RKO (cell line): Measurements from ENCODE around the gene ICOSLG.
"Not testable (repeated sequence)": the region's sequence is repeated elsewhere in the genome, so short reads cannot be mapped to it uniquely, and the experiment has no call there.

Experiments used
- DNase-seq: peaks from one replicate; pipeline ENCODE4 v3.0.0-alpha.2; 2016; ENCODE audit warnings: low spot score

ICOSLG gene

DNA sequence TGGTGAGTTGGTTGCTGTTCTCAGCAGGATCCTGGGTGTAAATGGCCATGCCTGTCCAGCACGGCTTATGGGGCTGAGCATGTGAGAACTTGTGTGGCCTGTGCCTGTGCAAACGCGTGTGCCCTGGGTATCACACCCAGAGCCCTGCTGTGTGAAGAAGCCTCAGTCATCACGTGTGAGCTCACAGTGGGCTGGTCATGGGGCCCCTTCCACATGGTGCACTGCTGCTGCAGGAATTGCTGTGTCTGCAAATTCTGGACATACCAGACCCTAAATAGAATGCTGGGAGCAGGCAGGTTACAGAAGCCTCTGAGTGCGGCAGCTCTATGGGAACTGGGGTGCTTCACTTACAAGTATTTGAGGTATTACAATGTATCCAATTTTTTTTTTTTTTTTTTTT is 17.4 kb downstream of the ICOSLG start:
- not testable (repeated sequence) for DNase-seq

DNA sequence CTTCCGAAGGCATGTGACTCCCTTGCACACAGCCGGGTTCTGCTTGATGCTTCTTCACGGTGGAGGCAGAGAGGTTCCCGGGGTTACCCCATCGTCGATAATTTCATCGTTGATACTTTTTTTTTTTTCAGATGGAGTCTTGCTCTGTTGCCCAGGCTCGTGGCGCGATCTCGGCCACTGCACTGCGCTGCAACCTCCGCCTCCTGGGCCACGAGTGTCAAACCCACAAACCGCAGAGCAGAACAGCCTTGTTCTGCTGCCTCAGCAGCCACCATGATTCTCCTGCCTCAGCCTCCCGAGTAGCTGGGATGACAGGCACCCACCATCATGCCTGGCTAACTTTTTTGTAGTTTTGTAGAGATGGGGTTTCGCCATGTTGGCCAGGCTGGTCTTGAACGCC is 20.1 kb downstream of the ICOSLG start:
- not testable (repeated sequence) for DNase-seq

DNA sequence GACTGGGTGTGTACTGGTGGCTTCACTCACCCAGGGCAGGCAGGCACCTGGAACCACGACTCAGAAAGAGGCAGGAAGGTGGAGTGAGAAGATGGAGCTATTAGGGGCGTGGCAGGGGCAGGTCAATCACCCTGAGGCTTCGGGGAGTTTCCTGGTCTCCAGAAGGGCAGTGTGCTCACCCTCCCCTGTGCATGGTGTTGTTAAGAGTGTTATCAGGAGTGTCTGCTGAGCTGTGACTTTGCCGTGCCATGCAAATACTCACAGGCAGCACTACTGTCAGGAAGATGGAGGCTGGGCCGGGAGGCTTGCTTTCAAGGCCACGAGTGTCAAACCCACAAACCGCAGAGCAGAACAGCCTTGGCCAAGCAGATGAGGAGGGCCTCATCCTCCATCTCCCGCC is 22.3 kb downstream of the ICOSLG start:
- not testable (repeated sequence) for DNase-seq

- not testable (repeated sequence) for DNase-seq
Observed at GRCh38 chr21:44211978-44212377, 28.8 kb downstream of the ICOSLG start.

DNA sequence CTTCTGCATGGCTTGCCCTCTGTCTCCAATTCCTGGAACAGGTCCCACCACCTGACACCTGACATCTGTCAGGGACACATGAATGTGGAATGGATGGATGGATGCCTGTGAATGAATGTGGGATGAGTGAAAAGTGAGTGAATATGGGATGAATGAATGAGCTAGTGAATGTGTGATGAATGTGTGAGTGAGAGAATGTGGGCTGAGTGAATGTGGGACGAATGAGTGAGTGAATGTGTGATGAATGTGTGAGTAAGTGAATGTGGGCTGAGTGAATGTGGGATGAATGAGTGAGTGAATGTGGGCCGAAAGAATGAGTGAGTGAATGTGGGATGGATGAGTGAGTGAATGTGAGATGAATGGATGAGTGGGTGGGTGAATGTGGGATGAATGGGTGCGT is 29.2 kb downstream of the ICOSLG start:
- not testable (repeated sequence) for DNase-seq

DNA sequence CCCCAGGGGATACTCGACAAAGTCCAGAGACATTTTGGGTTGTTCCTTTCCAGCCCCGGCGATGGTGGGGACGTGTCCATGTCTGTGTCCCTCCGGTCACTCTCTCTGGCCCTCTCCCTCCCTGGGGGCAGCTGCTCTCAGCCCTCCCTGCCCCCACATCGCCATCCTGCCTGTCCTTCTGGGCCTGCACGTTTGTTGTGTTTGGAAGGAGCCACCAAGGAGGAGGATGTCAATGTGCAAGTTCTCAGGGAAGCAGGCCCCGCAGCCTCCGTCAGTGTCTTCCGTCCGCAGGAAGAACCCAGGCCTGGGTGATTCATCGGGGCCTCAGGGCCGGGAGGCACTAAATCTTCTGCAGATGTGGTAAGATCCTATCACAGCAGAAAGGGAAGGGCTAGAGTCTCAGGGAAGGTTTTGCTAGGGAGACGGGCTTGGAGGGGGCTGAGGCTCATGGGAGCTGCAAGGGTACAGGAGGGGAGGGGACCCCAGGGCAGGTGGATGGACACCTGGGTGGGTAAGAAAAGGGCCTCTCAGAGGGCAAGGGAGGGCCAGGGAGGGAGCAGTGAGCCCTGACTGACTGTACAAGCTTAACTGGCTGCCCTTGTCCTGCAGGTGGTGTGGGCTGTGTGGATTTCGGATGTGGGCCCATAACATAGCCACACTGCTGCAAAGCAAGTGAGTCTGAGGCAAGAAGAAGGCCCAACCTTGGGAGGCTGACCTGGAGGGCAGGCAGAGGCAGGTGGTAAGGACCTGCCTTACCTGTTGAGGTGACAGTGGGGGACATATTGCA is 32.7 kb downstream of the ICOSLG start:
- not testable (repeated sequence) for DNase-seq

DNA sequence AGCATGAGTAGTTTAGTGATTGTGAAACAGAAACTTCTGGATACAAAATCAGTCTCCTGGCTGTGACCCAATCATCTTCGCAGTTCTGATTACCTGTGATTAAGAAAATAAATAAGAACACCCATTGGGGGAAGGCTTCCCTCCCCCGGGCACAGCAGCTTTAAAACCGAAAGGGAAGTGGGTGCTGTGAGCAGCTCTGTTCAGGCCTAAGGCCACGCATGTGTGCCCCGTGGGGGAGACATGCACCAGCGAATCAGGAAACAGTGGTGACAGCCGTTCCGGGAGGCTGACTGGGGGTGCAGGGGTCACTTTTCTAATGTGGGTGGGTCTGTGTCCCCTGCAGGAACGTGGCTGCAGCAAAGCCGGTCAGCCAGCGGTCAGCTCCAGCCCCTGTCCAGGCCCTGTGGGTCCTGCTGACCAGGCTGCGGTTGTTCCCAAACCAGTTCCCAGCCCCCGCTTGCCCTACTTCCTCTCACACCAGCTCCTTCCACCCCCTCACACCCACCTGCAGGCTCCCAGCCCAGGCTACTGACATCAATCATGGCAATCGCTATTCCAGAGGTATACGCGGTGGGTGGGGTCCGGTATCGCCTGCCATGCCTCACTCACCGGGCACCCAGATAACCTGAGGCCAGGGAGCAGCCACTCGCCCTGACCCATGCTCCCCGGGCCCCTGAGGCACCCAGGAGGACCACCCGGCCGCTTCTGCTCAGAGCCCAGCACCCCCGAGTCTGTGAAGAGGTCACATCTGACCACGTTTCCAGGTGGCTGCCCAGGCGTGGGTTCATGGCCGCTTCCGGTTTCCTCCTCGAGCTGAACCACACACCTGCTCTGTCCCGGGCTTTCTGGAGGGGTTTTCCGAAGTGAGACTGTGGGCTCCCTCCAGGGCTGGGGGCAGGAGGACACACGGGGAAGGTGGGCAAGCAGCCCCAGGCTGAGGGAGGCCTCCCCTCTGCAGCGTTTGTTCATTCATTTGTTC is 33.8 kb downstream of the ICOSLG start:
- DNase-seq, result not testable (repeated sequence)

DNA sequence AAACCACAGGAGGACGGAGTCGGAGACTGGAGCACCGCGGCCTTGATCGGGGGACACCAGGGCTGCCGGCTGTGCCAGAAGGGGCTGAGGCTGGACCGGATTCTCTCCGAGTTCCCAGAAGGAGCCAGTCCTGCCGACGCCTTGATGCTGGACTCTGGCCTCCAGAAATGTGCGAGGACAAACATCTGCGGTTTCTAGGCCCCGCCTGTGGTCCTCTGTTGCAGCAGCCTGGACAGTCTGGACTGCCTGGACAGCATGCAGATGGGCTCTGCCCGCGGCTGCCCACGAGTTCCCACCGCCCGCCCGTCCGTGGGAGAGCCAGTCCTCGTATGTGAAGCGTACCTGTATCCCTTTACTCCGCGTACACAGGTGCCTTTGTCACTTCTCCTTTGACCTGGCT is 34.6 kb downstream of the ICOSLG start:
- DNase-seq, result not testable (repeated sequence)

GRCh38 chr21:44202590-44203299 is 38.0 kb downstream of the ICOSLG start:
- not testable (repeated sequence) for DNase-seq

- not testable (repeated sequence) for DNase-seq
Observed at GRCh38 chr21:44199997-44200396, 40.7 kb downstream of the ICOSLG start.

GRCh38 chr21:44199448-44199847 is 41.3 kb downstream of the ICOSLG start:
- no peak for DNase-seq

DNA sequence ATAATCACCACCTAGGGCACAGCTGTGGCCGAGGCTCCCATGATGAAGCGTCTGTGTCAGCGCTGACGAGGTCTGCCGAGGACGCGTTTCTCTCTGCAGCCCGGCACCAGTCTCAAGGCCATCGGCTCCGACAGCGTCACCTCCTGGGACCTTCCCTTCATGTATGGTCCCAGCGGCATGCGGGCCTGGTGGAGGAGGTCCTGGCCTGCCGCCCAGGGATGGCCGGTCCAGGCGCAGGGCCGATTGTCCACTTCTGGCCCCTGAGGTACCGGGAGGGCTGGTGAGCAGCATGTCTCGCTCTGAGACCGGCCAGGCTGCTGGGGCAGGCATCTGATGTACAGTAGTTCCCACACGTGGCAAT is 43.6 kb downstream of the ICOSLG start:
- DNase-seq, result not testable (repeated sequence)

DNA sequence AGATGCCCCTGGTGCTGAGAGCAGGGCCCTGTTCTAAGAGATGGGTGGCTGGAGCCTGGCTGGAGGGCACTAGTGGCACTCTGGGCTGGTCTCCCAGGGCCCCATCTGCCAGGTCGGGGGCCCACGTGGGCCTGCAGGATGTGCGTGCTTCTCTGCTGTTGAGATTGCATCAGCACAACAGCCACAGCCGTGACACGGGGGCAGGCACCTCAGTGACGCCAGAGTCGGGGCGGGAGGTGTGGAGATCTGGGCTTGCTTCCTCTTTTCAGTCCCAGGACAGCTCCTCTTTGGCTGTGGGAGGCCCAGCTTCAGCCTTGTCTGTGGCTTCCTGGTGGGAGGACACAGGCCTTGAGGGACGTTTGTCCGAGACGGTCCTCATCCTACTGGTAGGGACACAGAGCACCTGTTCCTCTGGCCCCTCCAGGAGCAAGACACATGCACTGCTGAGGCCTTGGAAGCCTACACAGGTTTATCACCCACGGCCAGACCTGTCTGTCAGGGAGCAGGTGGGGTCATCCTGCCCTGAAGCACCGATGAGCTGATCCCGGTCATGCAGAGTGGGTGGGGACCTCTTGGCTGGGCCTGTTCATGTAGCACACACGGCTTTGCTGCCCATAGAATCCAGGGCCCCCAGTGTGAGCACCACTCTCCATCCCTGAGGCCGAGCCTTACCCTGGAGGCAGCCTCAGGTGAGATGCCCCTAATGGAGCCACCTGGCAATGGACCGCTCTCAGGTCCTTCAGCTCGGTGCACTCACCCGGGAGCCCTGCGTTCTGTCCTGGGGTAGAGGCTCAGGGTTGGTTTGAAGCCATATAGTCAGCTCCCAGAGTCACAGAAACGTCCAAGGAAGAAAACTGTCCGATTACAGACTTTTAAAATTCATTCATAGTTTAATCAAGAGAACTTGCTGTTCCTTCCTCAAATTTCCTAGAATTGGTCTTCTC is 44.3 kb downstream of the ICOSLG start:
- DNase-seq, result not testable (repeated sequence)

DNA sequence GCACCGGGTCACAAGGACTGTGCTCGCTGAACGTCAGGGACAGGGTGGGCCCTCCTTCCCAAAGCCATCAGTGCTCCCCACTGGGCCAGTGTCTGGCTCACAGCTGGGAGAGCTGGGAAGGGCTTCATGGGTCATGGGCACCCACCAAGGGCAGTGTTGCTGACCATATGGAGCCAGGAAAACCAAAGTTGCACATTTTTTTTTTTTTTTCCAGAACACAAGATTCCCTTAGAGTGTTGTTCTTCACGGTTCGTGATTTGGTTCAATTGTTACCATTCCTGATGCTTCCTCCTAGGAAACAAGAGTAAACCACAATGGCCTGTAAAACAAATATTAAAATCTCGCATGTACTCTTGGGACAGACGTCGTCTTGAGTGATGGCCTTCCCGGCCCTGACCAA is 45.9 kb downstream of the ICOSLG start:
- not testable (repeated sequence) for DNase-seq

- DNase-seq, result not testable (repeated sequence)
Observed at GRCh38 chr21:44194451-44194850, 46.3 kb downstream of the ICOSLG start.

GRCh38 chr21:44193108-44193507 is 47.6 kb downstream of the ICOSLG start:
- DNase-seq, result not testable (repeated sequence)

DNA sequence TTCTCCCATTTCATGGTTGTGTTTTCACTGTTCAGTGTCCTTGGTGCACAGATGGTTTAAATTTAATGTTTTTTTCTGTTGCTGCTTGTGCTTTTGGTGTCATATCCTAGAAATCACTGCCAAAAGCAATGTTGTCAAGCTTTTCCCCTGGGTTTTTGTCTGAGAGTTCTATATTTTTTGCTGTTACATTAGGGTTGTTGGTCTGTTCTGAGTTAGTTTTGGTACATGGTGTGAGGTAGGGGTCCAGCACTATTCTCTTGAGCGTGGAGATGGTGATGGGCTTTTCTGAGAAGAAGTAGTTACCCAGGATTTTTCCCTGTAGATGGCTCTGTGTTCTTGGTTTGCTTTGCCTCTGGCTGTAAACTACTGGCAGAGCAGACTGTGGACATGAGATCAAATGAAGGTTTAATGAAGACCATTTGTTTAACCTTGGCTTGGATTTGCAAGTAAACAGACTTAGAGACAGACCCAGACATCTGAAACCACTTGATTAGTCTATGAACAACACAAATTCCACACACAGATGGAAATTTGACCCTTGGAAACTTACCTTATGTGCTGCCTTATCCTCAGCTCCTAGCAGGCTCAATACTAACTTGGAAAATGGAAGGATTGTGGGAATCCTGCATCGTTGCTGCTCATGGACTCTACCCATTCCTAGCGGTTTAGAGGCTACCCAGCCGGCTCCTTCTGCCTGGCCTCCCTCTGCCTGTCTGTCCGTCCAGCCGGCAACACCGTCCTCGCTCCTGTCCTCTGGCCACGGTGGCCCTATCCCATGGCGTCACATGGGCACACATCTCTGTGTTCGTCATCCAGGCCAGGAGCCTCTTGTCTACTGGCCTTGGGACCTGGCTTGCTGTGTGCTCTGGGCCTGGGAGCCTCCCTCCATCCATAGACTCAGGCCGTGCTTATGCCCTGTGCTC is 50.1 kb downstream of the ICOSLG start:
- not testable (repeated sequence) for DNase-seq

- not testable (repeated sequence) for DNase-seq
Observed at GRCh38 chr21:44184862-44185261, 55.9 kb downstream of the ICOSLG start.

- not testable (repeated sequence) for DNase-seq
Observed at GRCh38 chr21:44182202-44182601, 58.5 kb downstream of the ICOSLG start.

DNA sequence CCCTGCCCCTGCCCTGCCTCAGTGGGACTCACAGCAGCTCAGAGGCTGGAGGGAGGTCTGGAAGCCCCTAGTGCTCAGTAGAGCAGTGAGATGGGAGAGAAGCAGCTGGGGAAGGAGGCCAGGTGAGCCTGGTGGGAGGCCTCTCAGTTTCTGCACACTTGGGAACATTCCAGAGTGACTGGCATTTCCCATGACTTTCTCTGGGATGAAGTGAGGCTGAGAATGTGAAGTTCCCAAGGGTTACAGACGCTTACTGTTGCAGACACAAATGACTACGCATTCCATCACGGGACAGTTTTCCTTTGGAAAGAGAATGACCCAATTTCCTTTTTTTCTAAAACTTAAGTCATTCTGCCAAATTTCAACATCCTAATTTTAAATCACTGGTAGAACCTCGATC is 59.2 kb downstream of the ICOSLG start:
- not testable (repeated sequence) for DNase-seq
